OCI-LY7 (cell line): ENCODE measurements around the gene IL1RAPL1.

Experiments
- CTCF ChIP-seq: fragments of 200-600 bp; sonication (generic); conservative IDR thresholded peaks from 2 replicates; pipeline ENCODE4 v1.5.1; 2014; ENCODE audit warnings: mild to moderate bottlenecking, antibody characterized with exemption, low read length, moderate library complexity, mixed read lengths
- EZH2phosphoT487 ChIP-seq: fragments of 200-600 bp; sonication (generic); IDR thresholded peaks from 2 replicates; pipeline ENCODE4 v1.6.1; 2018; ENCODE audit warnings: low read depth, borderline replicate concordance, mild to moderate bottlenecking, mixed run types, antibody characterized with exemption, low read length, moderate library complexity, mixed read lengths

GRCh38 chrX:28668303-28668702 is 81.1 kb downstream of the IL1RAPL1 start:
- TF ChIP-seq CTCF (no peak), EZH2phosphoT487 (no peak)
